ENCODE measurements around the gene SOCS4.
A peak's percentile ranks its signal among the peaks of the same experiment; 100 is the strongest.

SOCS4 gene, protein sequence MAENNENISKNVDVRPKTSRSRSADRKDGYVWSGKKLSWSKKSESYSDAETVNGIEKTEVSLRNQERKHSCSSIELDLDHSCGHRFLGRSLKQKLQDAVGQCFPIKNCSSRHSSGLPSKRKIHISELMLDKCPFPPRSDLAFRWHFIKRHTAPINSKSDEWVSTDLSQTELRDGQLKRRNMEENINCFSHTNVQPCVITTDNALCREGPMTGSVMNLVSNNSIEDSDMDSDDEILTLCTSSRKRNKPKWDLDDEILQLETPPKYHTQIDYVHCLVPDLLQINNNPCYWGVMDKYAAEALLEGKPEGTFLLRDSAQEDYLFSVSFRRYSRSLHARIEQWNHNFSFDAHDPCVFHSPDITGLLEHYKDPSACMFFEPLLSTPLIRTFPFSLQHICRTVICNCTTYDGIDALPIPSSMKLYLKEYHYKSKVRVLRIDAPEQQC

DNA sequence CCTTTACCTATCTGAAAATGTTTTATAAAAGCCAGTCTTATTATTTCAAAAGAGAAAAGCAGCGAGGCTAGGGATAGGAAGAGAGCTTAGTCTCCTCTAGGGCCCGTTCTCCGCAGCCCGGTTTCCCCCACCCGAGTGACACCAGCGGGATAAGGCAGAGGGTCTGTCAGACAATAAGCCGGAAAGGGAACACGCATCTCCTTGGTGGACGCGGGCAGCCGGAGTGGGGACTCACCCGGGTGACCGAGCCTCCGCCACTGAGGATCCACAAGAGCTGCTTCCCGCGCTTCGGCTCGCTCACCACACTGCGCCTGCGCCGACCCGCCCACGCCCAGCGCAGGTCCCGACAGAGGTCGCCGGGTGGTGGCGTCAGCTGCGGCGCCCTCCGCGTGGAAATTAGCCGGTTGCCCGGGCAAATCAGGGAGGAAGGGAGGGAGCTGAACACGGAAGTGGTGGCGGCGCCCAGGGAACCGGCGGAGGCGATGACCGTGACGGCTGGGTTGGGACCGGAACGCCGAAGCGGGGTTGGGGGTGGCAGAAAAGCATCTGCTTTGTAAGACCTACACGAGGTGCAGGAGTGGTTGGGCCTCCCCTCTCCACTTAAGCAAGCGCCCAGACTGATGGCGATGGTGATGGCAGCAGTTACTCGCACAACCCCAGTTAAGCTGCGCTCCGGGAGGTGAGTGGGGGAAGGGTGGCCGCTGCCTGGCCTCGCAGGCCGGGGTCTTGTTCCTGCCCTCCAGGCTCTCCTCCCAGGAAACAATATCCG is at the start of gene SOCS4, which contains the start of gene WDHD1:
Gene SOCS4 (plus strand): TSS at position 444 of the 769 bp plus-strand sequence. CDS start 15,806 bp downstream, outside the sequence.
Gene WDHD1 (minus strand): TSS at position 307 of the 769 bp plus-strand sequence. CDS start 312 bp downstream, outside the sequence.
- in situ Hi-C loops (cut with HindIII; ENCODE audit: low sequenced_read_pairs): no loop called here
- H3K4me3 ChIP-seq (ENCODE audit: low read depth, low read length): peak within 1 kb of the TSS; percentile 73
- TF ChIP-seq, protein P1, sequence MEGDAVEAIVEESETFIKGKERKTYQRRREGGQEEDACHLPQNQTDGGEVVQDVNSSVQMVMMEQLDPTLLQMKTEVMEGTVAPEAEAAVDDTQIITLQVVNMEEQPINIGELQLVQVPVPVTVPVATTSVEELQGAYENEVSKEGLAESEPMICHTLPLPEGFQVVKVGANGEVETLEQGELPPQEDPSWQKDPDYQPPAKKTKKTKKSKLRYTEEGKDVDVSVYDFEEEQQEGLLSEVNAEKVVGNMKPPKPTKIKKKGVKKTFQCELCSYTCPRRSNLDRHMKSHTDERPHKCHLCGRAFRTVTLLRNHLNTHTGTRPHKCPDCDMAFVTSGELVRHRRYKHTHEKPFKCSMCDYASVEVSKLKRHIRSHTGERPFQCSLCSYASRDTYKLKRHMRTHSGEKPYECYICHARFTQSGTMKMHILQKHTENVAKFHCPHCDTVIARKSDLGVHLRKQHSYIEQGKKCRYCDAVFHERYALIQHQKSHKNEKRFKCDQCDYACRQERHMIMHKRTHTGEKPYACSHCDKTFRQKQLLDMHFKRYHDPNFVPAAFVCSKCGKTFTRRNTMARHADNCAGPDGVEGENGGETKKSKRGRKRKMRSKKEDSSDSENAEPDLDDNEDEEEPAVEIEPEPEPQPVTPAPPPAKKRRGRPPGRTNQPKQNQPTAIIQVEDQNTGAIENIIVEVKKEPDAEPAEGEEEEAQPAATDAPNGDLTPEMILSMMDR (IDR thresholded peaks at IDR 0.05; ENCODE audit: low read depth, low read length): no peak

DNA sequence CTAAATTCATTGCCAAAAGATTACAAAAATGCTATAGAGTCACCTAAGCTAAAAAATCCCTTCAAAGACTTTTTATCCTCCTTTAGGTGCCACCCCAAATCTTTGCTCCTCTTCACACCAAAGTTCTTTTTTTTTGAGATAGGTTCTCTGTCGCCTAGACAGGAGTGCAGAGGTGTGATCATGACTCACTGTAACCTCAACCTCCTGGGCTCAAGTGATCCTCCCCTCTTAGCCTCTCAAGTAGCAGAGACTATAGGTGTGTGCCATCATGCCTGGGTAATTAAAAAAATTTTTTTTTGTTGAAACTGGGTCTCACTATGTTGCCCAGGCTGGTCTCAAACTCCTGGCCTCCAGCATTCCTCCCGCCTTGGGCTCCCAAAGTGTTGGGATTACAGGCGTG is 48.0 kb upstream of the SOCS4 start:
- TF ChIP-seq, protein P1 (IDR thresholded peaks at IDR 0.05; ENCODE audit: low read depth, low read length): no peak
- no peak for DNase-seq (ENCODE audit: low read depth, low spot score)
- in situ Hi-C loops (cut with HindIII; ENCODE audit: low sequenced_read_pairs): no loop called here
- H3K4me3 ChIP-seq (ENCODE audit: low read depth, low read length): no peak overlapping the region

More for the DNA sequence above, at the start of gene SOCS4, which contains the start of gene WDHD1:
- DNase-seq (ENCODE audit: low read depth, low spot score): peak; percentile 94

DNA sequence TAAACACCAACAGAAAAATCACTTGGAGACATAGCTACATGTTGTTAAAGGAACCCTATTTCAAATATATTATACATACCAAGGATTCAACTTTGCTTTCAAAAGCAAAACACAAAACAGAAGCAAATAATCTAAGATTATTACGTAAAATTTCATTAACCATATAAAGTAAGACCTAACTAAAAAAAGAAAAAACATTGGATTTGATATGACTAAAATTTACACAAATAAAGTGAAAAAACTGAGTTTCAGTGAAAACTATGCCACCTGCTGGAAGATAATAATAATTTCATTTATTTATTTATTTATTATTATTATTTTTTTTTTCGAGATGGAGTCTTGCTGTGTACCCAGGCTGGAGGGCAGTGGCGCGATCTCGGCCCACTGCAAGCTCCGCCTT is 45.3 kb upstream of the SOCS4 start:
- TF ChIP-seq, protein P1 (IDR thresholded peaks at IDR 0.05; ENCODE audit: low read depth, low read length): peak; percentile 21
- H3K4me3 ChIP-seq (ENCODE audit: low read depth, low read length): no peak overlapping the region
- DNase-seq (ENCODE audit: low read depth, low spot score): peak; percentile 20
- in situ Hi-C loops (cut with HindIII; ENCODE audit: low sequenced_read_pairs): no loop called here

DNA sequence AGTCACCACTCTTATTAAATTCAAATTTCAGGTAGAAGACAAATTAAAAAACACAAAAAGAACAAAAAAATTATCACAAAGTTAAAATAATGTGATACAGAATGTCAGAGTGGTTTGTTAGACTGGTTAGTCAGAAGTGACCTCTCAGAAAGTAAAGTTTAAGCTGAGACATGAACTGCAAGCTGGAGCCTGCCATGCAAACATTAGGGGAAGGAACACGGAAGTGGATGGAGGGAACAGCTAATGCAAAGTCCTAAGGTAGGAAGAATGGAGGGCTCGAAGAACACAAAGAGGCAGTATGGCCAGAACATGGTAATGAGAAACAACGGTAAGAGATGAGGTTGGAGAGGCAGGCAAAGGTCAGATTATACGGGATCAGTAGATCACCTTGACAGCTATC is 41.9 kb upstream of the SOCS4 start:
- in situ Hi-C loops (cut with HindIII; ENCODE audit: low sequenced_read_pairs): no loop called here
- TF ChIP-seq, protein P1 (IDR thresholded peaks at IDR 0.05; ENCODE audit: low read depth, low read length): no peak

DNA sequence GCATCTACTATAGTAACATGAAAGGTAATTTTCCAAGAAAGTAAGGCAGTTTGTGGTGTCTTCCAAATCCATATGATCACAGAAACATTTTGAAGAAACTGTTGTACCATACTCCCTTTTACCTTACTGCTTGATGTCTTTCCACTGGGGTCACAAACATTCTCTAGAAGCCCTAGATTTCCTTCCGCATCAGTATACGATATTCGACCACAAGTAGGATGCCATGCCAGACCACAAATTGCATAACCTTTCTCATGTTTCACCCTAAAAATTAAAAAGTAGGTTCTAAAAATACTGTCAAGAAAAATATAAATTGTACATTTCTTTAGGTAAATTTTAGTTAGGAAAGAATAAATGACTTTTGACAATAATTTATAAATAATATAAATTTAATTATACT is 26.7 kb upstream of the SOCS4 start:
- DNase-seq (ENCODE audit: low read depth, low spot score): peak; percentile 42
- no peak overlapping the region for H3K4me3 ChIP-seq (ENCODE audit: low read depth, low read length)
- TF ChIP-seq, protein P1 (IDR thresholded peaks at IDR 0.05; ENCODE audit: low read depth, low read length): no peak
- in situ Hi-C loops (cut with HindIII; ENCODE audit: low sequenced_read_pairs): no loop called here

More for the DNA sequence above, 41.9 kb upstream of the SOCS4 start:
- H3K4me3 ChIP-seq (ENCODE audit: low read depth, low read length): no peak overlapping the region
- no peak for DNase-seq (ENCODE audit: low read depth, low spot score)

DNA sequence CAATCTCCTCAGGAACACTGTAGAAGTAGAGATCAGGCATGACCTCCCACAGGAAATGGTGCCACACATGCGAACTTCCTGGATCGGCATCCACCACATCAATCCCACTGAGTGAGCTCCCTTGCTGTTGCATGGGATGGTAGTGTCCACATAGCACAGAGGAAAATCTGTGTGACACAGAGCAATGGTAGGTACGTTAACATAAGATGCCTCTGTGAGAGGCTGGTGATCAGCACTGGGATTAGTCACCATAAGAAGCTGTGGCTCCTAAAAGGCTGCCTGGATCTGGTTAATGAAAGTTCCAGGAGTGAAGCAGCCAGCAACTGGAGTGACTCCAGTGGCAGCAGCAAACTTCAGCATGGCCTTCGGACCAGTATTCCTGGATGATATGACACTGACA is 22.0 kb upstream of the SOCS4 start:
- no peak overlapping the region for H3K4me3 ChIP-seq (ENCODE audit: low read depth, low read length)
- in situ Hi-C loops (cut with HindIII; ENCODE audit: low sequenced_read_pairs): no loop called here
- DNase-seq (ENCODE audit: low read depth, low spot score): no peak
- TF ChIP-seq, protein P1 (IDR thresholded peaks at IDR 0.05; ENCODE audit: low read depth, low read length): no peak
